Measurements from ENCODE around the gene GNGT2.

Gene GNGT2

DNA sequence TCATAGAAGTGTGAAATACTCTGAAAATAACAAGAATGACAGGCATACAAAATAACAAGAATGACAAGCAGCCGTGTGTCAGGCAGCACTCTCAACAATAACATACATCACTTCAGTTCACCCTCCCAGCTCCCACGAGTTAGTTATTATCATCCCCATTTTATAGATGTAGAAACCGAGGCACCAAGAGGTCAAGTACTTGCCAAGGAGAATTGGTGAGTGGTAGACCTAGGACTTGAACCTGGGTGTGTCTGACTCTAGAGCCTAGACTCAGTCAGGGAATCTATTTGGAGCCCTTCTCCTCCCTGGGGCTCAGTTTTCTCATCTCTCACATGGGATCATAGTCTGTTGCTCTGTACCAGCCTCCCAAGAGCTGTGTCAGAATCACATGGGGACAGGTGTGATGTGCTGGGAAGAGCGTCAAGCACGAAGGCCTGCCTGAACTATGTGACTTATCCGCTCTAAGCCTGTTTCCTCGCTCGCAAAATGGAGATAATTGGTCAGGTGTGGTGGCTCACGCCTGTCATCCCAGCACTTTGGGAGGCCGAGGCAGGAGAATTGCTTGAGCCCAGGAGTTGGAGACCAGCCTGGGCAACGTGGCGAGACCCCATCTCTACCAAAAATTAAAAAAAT lies 39.6 kb upstream of the GNGT2 start:
- no peak for TF ChIP-seq CTCF (IDR thresholded peaks at IDR 0.05; ENCODE audit: low read length, missing control alignments)
- no peak for DNase-seq (ENCODE audit: low read depth)

DNA sequence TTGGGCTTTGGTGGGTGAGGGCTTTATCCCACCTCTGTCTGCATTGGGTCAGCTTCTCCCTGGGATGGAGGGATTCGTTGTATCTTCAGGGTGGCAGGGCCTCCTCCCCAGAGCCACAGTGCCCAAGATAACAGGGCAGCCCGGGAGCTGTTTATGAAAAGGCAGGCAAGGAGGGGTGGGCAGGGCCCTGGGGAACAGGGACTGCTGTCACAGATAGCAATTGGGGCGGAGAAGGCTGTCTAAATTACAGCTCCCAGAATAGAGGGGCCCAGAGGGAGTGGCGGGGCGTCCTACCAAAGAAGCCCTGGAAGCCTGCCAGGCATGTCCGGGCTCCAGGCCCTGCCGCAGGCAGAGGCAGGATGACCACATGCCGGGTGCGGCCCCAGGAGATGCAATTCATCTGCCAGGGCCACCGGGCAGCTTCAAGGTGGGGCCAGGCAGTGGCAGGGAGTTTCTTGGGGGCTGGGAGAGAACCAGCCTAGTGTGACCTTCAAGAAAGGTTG lies 39.0 kb upstream of the GNGT2 start:
- no peak overlapping the region for H3K4me3 ChIP-seq (replicated peaks; ENCODE audit: low read depth, low read length)
- TF ChIP-seq CTCF (IDR thresholded peaks at IDR 0.05; ENCODE audit: low read length, missing control alignments): no peak
- DNase-seq (ENCODE audit: low read depth): peak; percentile 41

More for the DNA sequence above, 39.6 kb upstream of the GNGT2 start:
- H3K4me3 ChIP-seq (replicated peaks; ENCODE audit: low read depth, low read length): no peak overlapping the region

GRCh38 chr17:49247944-49248343 lies 37.6 kb upstream of the GNGT2 start:
- no peak for DNase-seq (ENCODE audit: low read depth)
- no peak for TF ChIP-seq CTCF (IDR thresholded peaks at IDR 0.05; ENCODE audit: low read length, missing control alignments)
- H3K4me3 ChIP-seq (replicated peaks; ENCODE audit: low read depth, low read length): no peak overlapping the region

- no peak for TF ChIP-seq CTCF (IDR thresholded peaks at IDR 0.05; ENCODE audit: low read length, missing control alignments)
- no peak overlapping the region for H3K4me3 ChIP-seq (replicated peaks; ENCODE audit: low read depth, low read length)
- no peak for DNase-seq (ENCODE audit: low read depth)
Observed at GRCh38 chr17:49244839-49245238, 34.5 kb upstream of the GNGT2 start.

DNA sequence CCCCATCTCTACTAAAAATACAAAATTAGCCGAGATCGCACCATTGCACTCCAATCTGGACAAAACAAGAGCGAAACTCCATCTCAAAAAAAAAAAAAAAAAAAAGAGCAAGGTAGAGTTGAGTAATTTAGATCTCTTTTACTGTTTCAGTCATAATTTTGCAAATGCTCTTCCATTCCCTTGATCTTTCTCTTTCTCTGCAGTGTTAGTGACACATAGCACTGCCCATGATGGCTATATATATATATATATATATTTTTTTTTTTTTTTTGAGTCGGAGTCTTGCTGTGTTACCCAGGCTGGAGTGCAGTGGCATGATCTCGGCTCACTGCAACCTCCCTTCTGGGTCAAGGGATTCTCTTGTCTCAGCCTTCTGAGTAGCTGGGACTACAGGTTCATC lies 32.4 kb upstream of the GNGT2 start:
- TF ChIP-seq CTCF (IDR thresholded peaks at IDR 0.05; ENCODE audit: low read length, missing control alignments): no peak
- DNase-seq (ENCODE audit: low read depth): no peak

DNA sequence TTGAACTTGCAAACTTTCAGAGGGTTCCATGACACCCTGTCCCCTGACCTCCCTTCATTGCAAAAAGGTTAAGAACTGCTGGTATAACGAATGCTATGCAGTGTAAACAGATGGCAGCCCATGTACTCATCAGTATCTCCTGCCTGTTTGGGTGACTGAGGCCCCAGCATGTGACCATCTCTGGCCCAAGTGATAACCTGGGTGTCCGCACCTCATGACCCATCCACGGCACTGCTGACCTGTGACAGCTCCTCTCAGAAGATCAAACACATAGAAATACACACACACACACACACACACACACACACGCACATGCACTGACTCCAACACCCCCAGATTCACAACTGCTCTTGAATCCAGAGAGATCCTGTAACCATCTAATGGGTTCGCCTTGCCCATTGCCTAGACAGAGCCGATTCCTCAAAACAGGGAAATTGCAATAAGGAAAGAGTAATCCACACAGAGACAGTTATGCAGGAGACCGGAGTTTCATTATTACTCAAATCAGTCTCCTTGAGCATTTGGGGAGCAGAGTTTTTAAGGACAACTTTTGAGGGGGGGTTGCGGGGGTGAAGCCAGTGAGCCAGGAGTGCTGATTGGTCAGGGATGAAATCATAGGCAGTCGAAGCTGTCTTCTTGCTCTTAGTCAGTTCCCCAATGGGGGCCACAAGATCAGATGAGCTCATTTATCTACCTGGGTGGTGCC lies 31.5 kb upstream of the GNGT2 start:
- no peak for DNase-seq (ENCODE audit: low read depth)
- no peak overlapping the region for H3K4me3 ChIP-seq (replicated peaks; ENCODE audit: low read depth, low read length)
- no peak for TF ChIP-seq CTCF (IDR thresholded peaks at IDR 0.05; ENCODE audit: low read length, missing control alignments)

More for the DNA sequence above, 32.4 kb upstream of the GNGT2 start:
- H3K4me3 ChIP-seq (replicated peaks; ENCODE audit: low read depth, low read length): no peak overlapping the region

Data from fibroblast of pulmonary artery (primary cell).